ENCODE results near the gene SLC35D3.
"Not testable (repeated sequence)": the region's sequence is repeated elsewhere in the genome, so short reads cannot be mapped to it uniquely, and the experiment has no call there.

The SLC35D3 gene

DNA sequence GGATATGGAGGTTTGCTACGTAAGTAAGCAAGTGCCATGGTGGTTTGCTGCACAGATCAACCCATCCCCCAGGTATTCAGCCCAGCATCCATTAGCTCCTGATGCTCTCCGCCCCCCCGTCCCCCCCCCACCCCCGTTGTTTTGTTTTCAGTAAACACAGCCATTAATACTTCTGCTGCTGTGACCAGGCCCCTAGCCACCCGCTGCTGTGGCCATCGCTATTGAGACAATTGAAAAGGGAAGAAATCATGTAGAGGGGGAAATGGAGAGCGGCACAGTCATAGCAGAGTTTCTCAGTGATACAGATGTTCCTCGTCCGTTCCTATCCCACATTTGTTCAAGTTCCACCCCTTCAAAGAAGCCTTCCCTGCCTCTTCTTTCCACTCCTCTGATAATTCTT lies 24.9 kb downstream of the SLC35D3 start:
- Histone ChIP-seq H3K36me3 (no peaks in the 10 kb centered on the region), H3K9me3 (no peaks in the 10 kb centered on the region), H3K4me1 (no peaks in the 10 kb centered on the region), H3K27ac (no peak overlapping the region), H3K27me3 (peaks cover 0 to 7% of the 10 kb centered on the region in 2 donors), H3K4me3 (no peak overlapping the region)
- intact Hi-C loops (cut with DNase I; ENCODE audit: low total_unique reads): no loop called here
- no peak for DNase-seq
- TF ChIP-seq, protein P1, sequence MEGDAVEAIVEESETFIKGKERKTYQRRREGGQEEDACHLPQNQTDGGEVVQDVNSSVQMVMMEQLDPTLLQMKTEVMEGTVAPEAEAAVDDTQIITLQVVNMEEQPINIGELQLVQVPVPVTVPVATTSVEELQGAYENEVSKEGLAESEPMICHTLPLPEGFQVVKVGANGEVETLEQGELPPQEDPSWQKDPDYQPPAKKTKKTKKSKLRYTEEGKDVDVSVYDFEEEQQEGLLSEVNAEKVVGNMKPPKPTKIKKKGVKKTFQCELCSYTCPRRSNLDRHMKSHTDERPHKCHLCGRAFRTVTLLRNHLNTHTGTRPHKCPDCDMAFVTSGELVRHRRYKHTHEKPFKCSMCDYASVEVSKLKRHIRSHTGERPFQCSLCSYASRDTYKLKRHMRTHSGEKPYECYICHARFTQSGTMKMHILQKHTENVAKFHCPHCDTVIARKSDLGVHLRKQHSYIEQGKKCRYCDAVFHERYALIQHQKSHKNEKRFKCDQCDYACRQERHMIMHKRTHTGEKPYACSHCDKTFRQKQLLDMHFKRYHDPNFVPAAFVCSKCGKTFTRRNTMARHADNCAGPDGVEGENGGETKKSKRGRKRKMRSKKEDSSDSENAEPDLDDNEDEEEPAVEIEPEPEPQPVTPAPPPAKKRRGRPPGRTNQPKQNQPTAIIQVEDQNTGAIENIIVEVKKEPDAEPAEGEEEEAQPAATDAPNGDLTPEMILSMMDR (IDR thresholded peaks at IDR 0.05): no peak

DNA sequence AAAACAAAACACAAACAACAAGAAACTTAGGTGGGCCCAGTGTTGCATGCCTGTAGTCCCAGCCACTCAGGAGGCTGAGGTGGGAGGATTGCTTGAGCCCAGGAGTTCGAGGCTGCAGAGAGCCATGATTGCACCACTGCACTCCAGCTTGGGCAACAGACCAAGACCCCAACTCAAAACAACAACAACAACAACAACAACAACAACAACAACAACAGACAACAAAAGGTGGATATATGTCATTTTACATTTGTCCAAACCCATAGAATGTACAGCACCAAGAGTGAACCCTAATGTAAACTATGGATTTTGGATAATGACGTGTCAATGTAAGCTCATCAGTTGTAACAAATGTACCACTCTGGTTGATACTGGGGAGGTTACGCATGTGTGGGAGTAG lies 27.9 kb downstream of the SLC35D3 start:
- DNase-seq; H3K4me1 ChIP-seq; H3K27me3 ChIP-seq; intact Hi-C loops (cut with DNase I; ENCODE audit: low total_unique reads); H3K4me3 ChIP-seq; H3K27ac ChIP-seq; H3K36me3 ChIP-seq; H3K9me3 ChIP-seq: not testable (repeated sequence)

DNA sequence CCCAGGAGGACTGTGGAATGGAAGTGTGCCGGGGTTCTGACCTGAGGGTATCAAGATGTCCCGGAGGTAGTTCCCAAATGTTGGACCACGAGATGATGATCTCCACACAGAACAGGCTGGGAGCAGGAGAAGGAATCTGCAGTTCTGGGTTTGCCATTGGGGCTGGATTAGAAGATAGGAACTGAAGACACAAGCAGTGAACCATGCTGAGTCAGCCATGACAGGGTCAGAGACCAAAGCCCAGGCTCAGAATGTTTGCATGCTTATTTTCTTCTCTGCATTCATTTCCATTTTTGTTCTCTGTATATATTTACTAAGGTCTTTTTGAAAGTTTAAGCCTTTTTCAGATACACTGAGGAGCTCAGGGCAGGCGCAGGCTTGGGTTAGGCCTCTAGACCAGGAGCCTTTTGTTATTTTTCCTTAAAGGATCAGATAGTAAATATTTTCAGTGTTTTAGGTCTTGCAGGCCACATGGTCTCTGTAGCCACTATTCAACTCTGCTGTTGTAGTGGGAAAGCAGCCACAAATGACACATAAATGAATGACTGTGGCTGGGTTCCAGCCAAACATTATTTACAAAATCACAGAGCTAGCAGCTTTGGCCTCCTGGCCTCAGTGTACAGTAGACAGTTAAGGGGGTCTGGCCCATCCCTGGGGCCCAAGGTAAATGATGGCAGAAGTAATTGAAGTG lies 28.5 kb downstream of the SLC35D3 start:
- H3K9me3 ChIP-seq: no peaks in the 10 kb centered on the region
- H3K36me3 ChIP-seq: no peaks in the 10 kb centered on the region
- H3K27me3 ChIP-seq: no peaks in the 10 kb centered on the region
- no peak overlapping the region for H3K4me3 ChIP-seq
- H3K27ac ChIP-seq: no peak overlapping the region
- TF ChIP-seq, protein P1 (IDR thresholded peaks at IDR 0.05): no peak
- H3K4me1 ChIP-seq: no peaks in the 10 kb centered on the region
- intact Hi-C loops (cut with DNase I; ENCODE audit: low total_unique reads): no loop called here
- DNase-seq: no peak

DNA sequence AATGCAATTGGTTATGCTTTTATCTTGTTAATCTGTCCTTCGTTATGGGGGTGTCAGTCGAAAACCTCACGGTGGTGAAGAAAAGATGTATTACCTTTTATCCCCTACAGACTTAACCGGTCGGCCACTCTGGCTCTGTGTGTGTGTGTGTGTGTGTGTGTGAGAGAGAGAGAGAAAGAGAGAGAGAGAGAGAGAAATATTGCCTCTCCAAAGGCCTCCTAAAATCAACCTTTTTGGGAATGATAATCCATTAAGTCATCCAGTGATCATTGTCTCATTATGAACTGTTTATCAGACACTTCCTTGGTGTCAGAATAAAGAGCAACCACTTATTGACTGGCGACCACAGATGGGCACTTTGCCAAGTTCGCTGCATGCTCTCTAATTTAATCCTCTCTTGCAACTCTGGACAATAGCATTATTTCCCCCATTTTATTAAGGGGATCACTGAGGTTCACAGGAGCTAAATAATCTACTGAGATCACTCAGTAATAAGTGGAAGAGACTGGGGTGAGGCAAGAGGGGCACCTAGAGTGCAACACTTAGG lies 30.7 kb downstream of the SLC35D3 start:
- Histone ChIP-seq H3K4me1 (no peaks in the 10 kb centered on the region), H3K9me3 (no peaks in the 10 kb centered on the region), H3K27ac (no peak overlapping the region), H3K4me3 (no peak overlapping the region), H3K27me3 (peaks cover 0 to 6% of the 10 kb centered on the region in 2 donors), H3K36me3 (no peaks in the 10 kb centered on the region)
- intact Hi-C loops (cut with DNase I; ENCODE audit: low total_unique reads): no loop called here
- TF ChIP-seq, protein P1 (IDR thresholded peaks at IDR 0.05): no peak
- no peak for DNase-seq

DNA sequence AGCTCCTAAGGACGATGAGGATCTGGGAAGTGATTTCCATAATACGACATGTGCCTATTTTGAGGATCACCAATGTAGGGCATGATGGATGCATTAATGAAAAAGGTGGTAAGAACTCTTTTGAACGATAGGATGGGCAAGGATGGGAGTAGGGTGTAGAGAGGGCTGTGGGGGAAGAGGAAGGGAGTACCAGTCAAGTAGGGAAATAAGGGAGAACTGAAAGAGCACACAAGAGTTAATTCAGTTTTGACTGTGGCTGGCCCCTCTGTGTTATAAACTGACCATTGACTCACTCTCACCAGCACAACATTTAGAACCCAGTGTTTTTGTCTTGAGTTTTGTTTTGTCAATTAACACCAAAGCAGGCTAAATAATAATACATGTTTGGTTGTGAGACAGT lies 33.0 kb downstream of the SLC35D3 start:
- Histone ChIP-seq H3K9me3 (no peaks in the 10 kb centered on the region), H3K27ac (no peak overlapping the region), H3K4me1 (no peaks in the 10 kb centered on the region), H3K27me3 (peaks cover 0 to 19% of the 10 kb centered on the region in 2 donors), H3K4me3 (no peak overlapping the region), H3K36me3 (no peaks in the 10 kb centered on the region)
- no peak for DNase-seq
- intact Hi-C loops (cut with DNase I; ENCODE audit: low total_unique reads): no loop called here
- TF ChIP-seq, protein P1 (IDR thresholded peaks at IDR 0.05): no peak

DNA sequence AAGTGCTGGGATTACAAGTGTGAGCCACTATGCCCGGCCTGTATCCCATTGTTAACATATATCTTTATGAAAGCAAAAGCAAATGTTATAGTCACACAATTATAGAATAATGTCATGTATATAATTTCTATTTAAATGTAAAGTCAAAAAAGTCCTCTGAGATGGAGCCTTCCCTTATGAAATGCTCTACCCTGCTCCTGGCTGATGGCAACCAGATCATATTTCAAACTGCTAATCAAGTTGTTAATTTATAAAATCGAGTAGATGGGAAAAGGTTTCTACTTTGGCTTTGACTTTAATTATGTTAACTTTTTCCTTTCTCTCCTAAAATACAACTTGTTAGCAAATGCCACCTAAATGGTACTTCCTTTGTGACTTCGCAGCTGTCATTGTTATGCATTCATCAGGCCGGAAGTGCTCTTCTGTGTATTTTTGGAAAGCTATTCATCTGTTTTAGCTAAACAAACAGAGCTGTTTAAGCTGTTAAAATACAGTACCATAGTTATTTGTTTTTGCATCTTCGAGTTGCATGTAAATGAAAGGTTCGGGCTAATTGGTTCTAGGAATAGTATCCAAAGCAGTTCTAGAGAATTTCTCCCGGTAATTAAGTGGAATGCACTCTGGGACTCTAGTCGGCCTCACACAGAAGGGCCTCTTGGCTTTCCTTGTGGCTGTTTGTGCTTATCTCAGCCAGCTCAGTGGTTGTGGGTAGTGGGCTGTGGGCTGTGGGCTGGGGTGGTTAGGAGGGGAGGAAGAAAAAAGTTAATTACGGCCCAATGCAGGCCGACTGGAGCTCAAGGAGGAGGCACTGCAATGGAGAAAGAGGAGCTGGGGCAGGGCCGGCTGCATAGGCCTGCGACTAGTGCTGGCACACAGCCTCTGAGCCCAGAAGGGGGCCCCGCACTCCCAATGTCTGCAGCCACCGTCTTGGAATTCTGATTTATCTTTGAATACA lies 34.8 kb downstream of the SLC35D3 start:
- intact Hi-C loops (cut with DNase I; ENCODE audit: low total_unique reads): no loop called here
- TF ChIP-seq, protein P1 (IDR thresholded peaks at IDR 0.05): no peak
- no peak overlapping the region for H3K27ac ChIP-seq
- H3K27me3 ChIP-seq: peaks cover 0 to 19% of the 10 kb centered on the region in 2 donors
- no peaks in the 10 kb centered on the region for H3K9me3 ChIP-seq
- H3K36me3 ChIP-seq: no peaks in the 10 kb centered on the region
- H3K4me3 ChIP-seq: no peak overlapping the region
- no peak for DNase-seq
- no peaks in the 10 kb centered on the region for H3K4me1 ChIP-seq

Data from tibial artery (tissue), 4 donors.